Germinal center (tissue), 1 donor: Measurements from ENCODE around the gene NDUFS8.
"Not testable (repeated sequence)": the region's sequence is repeated elsewhere in the genome, so short reads cannot be mapped to it uniquely, and the experiment has no call there.

ENCODE experiments used
- DNase-seq: peaks from one replicate; pipeline ENCODE4 v3.0.0; 2012; ENCODE audit warnings: mixed read lengths, low spot score

Gene NDUFS8

GRCh38 chr11:68030318-68031143 lies at the start of gene NDUFS8:
TSS of gene NDUFS8 (plus strand) at chr11:68030681. CDS start at chr11:68032152, 1,471 bp downstream.
- peak; percentile 100 for DNase-seq

GRCh38 chr11:67981226-67981625 lies 49.3 kb upstream of the NDUFS8 start:
- not testable (repeated sequence) for DNase-seq

GRCh38 chr11:67982255-67982857 lies 48.1 kb upstream of the NDUFS8 start:
- DNase-seq, result not testable (repeated sequence)

DNA sequence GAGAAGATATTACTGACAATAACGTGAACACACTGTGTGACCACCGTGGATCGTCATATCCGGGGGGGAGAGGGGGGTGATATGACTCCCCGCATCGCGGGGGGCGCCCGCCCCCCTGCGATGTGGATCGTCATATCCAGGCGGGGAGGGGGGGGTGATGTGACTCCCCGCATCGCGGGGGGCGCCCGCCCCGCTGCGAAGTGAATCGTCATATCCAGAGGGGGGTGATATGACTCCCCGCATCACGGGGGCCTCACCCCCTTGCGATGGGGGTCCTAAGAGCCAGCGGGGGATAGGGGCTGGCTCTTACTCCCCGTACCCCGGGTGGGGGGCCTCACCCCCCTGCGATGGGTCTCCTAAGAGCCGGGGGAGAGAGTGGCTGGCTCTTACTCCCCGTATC lies 46.5 kb upstream of the NDUFS8 start:
- DNase-seq, result no peak

DNA sequence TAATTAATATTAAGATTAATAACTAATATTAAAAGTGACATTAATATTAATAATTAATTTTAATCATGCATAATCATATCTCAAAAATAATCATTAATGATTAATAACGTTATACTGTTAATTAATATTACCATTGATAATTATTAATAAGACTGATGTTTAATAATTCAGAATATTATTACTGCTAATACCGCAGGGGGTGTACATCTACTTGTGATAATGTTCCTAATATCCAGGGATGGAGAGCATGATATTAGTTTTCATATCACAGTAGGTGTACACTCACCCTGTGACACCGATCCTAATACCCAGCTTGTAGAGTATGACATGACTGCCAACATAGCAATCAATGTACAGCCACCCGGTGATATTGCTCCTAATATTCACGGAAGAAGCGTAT lies 45.2 kb upstream of the NDUFS8 start:
- not testable (repeated sequence) for DNase-seq

GRCh38 chr11:67990546-67991346 lies 39.7 kb upstream of the NDUFS8 start:
- not testable (repeated sequence) for DNase-seq

DNA sequence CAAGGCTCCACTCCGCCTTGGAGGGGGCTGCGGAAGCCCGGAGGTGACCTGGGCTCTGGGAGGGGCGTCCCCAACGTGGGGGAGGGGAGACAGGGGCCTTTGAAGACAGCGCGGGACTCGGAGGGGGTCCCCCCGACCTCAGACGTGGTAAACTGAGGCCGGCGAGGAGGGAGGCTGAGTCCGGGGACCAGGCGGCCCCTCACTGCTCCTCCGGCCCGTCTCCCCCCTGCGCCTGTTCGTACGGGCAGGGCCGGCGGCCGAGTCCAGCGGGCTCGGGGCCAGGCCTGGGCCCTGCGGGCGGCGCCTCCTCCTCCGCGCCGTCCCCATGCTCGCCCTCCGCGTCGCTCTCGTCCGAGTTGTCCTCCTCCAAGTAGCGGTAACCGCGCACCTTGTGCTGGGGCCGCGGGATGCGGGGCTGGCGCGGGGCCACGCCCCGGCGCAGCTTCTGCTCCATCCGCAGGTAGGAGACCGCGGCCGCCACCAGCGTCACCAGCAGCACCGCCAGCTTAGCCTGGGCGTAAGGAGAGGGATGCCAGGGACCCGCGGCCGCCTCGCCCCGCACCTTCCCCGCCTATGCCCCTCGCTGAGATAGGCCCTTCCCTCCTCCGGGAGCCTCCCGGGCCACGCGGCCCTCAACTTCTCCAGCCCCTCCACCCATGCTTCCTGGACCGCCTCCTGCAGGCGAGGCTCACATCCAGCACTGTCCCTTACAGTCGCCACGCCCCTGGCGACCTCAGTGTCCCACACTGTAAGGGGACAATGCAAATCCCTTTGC lies 38.9 kb upstream of the NDUFS8 start:
- not testable (repeated sequence) for DNase-seq

GRCh38 chr11:67993821-67994220 lies 36.7 kb upstream of the NDUFS8 start:
- DNase-seq, result peak; percentile 42

DNA sequence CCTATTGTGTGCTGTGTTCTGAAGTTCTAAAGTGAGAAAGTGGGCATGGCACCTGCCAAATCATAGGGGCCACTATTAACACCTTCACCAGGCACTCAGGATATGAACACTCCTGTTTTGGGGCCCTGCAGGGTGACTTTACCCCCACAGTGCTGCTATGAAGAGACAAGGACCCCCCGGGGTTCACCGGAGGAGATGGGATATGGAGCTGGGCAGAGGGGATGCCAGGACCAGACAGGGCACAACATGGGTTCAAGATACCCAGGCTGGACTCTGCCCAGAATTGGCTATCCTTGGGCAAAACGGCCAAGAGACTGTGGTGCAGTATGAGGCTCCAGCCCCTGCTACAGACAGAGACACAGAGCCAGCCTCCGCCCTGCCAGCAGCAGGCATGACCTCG lies 36.1 kb upstream of the NDUFS8 start:
- not testable (repeated sequence) for DNase-seq

DNA sequence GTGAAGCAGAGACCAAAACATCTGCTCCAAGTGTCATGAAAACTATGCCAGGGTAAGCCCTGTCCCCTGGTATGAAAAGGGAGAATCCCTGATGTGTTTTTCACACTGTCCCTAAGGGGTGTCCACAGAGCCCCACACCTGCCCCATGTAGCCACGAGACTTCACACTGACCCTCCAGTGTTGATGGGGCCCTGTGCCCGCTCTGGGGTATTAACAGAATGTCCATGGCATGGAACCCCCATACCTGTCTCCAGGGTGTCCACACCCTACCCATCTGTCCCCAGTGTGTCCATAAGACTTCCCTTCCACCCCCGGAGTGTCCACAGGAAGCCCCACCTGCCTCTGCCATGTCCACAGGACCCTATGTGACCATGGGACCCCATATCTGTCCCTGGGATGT lies 35.4 kb upstream of the NDUFS8 start:
- DNase-seq, result not testable (repeated sequence)

- not testable (repeated sequence) for DNase-seq
Measured at GRCh38 chr11:67995579-67995978, 34.9 kb upstream of the NDUFS8 start.

DNA sequence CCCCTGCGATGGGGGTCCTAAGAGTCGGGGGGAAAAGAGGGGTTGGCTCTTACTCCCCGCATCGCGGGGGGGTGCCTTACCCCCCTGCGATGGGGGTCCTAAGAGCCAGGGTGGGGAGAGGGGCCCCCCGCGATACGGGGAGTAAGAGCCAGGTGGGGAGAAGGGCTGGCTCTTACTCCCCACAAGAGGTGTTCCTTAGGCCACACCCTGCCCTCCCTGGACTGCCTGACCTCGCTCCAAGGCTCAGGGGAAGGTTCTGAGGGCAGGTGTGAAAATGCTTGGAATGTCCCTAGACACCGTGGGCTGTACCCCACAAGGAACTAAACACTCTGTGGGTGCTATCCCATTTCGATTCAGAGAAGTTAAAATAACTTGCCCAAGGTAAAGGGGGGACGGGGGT lies 34.4 kb upstream of the NDUFS8 start:
- no peak for DNase-seq

- peak; percentile 24 for DNase-seq
Measured at GRCh38 chr11:67996622-67997474, 33.6 kb upstream of the NDUFS8 start.

- no peak for DNase-seq
Measured at GRCh38 chr11:67997475-67997921, 33.0 kb upstream of the NDUFS8 start.

DNA sequence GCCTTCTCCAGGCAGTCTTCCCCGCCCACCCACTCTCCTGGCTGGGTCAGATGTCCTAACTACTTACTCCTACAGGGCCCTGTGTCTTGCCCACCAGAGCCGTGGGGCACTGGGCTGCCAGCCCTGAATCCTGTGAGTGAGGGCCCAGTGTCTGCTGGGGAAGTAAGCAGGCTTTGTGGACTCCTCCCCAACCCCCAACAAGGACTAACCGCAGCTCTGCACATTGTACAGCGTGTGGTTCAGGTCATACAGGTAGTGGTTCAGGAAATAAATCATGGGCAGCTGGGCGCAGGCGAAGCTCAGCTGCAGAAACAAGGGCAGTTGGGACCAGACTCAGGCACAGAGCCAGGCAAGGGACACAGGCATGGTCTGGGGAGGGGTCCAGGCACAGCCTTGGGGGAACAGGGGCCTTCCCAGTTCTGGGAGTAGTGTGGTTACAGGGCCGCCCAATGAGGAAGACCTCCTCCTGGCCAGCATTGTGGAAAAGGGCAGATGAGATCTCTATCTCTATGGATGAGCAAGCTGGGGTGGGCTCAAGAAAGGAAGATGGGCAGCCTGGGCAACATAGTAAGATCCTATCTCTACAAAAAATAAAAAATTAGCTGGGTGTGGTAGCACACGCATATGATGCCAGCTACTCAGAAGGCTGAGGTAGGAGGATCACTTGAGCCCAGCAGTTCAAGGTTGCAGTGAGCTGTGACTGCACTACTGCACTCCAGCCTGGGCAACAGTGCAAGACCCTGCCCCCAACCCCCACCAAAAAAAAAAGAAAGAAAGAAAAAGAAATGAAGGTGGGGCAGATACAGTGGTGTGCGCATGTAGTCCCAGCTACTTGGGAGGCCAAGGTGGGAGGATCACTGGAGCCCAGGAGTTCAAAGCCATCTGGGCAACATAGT lies 32.1 kb upstream of the NDUFS8 start:
- no peak for DNase-seq

DNA sequence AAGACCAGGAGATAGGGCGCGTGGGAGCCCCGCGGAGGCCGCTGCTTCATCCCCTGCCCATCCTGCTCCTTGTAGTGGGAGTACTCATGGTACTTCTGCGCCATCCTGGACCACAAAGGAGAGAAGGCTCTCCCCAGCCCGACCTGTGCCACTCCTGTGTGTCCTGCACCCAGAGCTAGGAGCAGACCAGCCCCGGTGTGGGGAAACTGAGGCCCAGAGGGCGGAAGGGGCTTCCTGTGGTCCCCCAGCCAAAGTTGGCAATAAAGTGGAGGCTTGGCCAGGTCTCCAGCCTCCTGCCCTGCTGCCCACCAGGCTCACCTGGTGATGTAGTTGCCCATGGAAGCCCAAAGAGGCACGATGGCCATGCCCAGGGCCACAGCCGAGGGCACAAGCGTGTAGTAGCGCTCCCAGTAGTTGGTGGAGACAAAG lies 31.3 kb upstream of the NDUFS8 start:
- no peak for DNase-seq

GRCh38 chr11:67999704-68000103 lies 30.8 kb upstream of the NDUFS8 start:
- DNase-seq, result no peak

- peak; percentile 79 for DNase-seq
Measured at GRCh38 chr11:68002575-68002937, 27.9 kb upstream of the NDUFS8 start.

GRCh38 chr11:68002938-68003845 lies 27.3 kb upstream of the NDUFS8 start:
- peak; percentile 72 for DNase-seq
